NCI-H2196 treated with DMSO at 0.1 percent for 48 hours (cell line): ENCODE results near the gene GOLGA6L7.
"Not testable (repeated sequence)": the region's sequence is repeated elsewhere in the genome, so short reads cannot be mapped to it uniquely, and the experiment has no call there.

Source experiments
- DNase-seq: peaks from one replicate; lab custom pipeline; 2025; ENCODE audit not compliant: unreplicated experiment; lab: John Stamatoyannopoulos, UW

The GOLGA6L7 gene

DNA sequence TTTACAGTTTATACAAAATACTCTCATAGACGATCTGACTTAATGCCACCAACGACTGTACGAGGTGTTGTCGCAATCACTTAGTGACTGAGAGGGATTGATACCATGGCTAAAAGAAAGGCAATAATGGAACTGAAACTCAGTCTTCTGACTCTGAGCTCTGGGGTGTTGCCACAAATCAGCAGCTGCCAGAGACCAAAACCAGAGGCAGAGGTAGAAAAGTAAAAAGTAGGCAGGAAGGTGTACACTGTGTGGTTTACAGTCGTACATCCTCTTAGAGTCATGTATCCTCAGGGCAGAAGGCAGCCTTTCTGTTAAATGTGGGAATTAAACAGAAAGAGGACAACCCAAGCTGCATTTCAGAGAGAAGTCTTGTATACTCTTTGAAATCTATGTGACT, 1.2 kb downstream of the GOLGA6L7 start:
- DNase-seq: not testable (repeated sequence)

DNA sequence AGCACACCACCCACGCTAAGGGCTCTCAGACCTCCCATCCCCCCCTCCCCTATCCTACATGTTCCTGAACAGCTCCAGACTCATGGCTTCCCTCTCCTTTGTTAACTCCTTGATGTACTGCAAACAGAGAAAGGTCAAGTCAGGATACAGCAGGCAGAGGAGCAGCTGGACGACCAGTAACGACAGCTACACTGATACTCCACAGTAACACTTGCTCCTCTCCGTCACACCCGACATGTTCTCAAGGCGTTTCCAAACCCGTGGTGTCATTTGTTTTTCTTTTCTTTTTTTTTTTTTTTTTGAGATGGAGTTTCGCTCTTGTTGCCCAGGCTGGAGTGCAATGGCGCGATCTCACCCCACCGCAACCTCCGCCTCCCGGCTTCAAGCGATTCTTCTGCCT, 4.3 kb downstream of the GOLGA6L7 start:
- DNase-seq: not testable (repeated sequence)

DNA sequence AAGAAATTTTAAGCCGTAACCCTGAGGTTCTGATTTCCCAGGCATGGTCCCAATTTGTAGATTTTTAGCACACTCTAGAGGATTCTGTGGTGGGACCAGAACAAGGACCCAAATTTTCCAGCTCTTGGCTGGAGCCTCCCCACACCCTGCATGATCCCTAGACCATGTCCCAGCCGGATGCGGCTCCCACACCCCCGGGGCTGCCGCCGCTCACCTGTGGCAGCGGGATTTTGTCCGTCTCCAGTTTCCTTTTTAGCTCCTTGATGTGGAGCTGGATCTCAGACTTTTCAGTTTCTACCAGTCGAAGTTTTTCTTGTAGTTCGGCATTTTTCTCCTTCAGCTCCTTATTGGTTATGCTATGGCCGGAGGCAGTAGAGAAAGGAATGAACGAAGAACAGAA, 4.9 kb downstream of the GOLGA6L7 start:
- DNase-seq: not testable (repeated sequence)

DNA sequence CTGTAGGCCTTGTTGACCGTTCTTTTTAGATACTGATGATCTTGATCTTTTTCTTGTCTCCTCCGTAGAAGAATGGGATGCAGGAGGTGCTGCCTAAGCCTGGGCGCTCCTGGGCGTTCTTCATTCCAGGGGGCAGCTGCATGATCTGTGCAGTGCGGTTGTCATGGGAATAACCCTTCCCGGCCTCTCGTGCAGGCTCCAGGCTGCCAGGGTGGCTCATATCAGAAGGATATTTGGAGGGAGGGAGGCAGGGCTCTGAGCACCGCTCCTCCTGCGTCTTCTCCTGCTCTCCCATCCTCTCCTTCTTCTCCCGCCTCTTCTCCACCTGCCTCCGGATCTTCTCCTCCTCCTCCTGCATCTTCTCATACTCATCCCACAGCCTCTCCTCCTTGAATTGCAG, 6.2 kb downstream of the GOLGA6L7 start:
- DNase-seq: not testable (repeated sequence)

DNA sequence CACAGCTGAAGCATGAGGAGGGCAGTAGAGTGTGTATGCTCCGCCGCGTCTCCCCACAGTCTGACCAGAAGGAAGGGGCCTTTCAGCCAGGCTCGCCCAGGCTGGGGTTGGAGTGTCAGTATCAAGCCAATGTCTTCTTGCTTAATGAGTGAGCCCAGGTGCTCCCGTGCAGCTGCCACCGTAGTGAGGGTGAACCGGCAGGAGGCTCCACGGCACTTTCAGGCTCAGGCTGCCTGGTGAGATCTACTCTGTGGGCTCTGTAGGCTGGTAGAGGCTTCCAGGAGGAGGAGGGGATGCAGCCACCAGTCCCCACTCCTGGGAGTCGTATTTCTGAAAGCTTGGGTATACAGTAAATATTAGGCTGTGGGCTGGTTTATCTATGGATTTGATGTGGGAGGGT, 8.2 kb downstream of the GOLGA6L7 start:
- not testable (repeated sequence) for DNase-seq

DNA sequence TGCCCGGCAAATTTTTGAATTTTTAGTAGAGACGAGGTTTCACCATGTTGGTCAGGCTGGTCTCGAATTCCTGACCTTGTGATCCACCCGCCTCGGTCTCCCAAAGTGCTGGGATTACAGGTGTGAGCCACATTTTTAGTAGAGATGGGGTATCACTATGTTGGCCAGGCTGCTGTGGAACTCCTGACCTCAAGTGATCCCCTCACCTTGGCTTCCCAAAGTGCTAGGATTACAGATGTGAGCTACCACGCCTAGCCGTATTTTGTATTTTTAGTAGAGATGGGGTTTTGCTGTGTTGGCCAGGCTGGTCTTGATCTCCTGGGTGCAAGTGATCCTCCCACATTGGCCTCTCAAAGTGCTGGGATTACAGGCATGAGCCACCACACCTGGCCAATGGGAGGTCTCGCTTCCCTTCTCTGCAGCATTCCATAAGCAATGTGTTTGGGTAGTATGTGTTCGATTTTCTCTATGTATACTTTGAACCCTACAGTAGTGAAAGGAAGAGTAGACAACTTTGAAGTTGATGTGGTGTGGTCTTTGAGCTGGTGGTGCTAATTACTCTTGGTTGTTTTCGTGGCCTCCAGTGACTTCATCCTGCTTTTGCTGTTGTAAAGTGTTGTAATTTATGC, 13.4 kb downstream of the GOLGA6L7 start:
- not testable (repeated sequence) for DNase-seq

DNA sequence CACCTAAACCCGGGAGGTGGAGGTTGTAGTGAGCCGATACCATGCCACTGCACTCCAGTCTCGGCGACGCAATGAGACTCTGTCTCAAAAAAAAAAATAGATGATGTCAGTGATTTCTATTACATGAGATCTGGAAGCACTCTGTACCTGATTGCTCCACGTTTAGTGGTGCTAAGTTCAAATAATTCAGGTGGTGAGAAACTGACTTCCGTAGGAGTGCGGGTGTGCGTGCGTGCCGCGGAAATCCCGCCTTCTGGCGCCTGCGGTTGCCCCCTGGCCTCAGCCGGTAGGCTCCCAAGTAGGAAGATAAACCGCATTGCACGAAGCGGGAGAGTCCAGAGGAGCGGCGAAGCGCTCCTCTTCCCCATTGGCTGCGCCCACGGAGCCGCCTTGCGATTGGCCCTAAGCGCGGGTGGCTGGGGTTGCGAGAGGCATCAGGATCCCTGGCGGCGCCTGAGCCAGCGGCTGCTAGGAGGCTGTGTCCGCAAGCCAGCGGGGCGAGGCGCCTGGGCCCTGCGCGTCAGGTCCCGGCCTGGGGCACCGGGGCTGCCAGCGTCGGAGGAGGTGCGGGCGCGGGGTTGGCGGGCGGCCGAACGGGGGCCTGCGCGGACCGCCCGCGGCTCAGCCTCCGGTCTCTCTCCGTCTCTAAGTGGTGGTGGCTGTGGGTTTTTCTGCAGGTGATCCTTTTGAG, 16.4 kb downstream of the GOLGA6L7 start:
- not testable (repeated sequence) for DNase-seq

DNA sequence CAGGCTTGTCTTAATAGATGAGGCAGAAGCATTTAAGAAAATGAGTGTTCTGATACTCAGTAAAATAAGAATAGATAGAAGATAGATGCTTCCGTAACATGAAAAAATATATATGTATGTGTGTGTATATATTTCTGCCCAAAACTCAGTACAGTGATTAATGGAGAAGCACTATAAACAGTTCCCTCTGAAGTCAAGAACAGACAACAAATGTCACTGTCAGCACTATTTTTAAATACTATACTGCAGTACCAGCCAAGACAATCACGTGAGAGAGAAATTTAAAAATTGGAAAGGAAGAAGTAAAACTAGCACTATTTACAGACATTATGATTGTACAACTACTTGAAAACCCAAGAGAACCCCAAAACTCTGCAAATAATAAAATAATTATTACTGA, 27.0 kb downstream of the GOLGA6L7 start:
- not testable (repeated sequence) for DNase-seq

DNA sequence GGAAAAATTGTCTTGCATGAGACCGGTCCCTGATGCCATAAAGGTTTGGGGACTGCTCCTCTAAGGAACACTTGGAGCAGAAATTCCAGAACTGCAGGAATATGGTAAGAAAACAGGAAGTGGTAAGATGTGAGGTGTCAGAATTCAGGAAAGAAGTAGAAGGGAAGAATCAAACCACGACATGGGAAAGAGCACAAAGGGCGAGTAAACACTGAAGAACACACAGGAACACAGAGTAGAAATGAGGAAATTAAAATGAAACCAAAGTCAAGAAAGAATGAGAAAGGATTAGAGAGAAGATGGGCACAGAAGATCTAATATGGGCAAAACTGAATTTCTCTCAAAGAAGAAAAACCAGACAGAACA, 28.5 kb downstream of the GOLGA6L7 start:
- DNase-seq: not testable (repeated sequence)

DNA sequence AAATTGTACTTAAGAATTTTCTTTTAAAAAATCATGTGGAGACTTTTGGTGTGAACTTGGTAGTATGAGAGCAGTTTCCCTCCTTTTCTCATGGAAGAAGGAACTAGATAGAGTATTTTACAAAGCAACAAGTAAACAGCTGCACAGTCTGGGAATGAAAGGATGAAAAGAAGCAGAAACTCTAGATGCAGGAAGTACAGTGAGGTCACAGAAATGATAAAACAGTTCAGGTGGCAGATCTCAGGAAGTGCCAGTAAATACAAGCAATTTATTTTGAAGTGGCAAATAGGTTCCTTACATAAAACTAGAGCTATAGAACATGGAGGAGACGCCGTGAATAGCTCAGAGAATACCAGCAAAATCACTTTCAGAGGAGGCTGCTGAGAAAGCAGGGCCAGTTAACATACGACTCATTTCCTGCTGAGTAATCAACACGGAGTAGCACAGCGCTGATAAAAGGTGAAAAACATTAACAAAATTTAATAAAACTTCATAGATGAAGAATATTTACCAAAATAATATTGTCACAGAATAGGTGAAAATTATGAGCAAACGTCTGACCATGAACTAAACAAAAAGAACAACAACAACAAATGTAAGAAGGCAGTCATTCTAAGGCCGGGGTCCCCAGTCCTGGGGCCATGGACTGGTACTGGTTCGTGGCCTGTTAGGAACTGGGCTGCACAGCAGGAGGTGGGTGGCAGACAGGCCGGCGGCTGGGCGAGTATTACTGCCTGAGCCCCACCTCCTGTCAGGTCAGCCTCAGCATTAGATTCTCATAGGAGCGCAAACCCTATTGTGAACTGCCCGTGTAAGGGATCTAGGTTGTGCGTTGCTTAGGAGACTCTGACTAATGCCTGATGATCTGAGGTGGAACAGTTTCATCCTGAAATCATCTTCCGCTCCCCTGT, 29.2 kb downstream of the GOLGA6L7 start:
- DNase-seq: not testable (repeated sequence)

DNA sequence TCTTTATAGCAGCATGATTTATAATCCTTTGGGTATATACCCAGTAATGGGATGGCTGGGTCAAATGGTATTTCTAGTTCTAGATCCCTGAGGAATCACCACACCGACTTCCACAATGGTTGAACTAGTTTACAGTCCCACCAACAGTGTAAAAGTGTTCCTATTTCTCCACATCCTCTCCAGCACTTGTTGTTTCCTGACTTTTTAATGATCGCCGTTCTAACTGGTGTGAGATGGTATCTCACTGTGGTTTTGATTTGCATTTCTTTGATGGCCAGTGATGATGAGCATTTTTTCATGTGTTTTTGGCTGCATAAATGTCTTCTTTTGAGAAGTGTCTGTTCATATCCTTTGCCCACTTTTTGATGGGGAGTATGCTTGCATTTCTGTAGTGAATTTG, 30.3 kb downstream of the GOLGA6L7 start:
- not testable (repeated sequence) for DNase-seq

DNA sequence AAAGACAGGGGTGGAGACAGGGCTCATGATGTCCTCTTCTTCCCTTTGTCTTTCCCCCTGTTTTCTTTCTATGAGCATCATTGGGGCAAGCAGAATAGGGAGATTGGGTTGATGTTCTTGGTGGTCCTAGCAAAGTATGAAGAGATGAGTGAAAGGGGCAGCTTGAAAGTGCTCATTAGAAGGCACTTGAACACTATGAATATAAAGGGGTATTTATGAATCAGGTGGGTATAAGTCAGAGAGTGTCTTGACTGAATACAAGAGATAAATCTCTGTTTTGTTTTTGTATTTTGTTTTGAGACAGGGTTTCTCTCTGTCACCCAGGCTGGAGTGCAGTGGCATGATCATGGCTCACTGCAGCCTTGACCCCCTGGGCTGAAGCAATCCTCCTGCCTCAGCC, 34.4 kb downstream of the GOLGA6L7 start:
- not testable (repeated sequence) for DNase-seq

DNA sequence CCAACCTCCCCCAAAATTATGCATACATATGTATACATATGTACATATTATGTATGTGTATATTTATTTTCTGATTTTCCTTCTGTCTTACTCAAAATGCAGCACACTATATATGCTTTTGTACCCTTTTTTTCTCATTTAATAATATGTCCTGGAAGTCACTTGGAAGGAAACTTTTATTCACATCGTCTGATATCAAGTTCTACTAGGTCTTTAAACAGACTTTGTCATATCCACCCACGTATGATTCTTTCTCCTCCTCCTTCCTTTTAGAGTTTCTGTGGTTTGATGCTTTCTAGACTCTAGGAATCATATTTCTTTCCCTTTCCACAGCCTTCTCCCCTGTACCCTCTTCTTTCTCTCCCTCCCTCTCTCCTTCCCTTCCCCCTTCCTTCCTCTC, 35.1 kb downstream of the GOLGA6L7 start:
- DNase-seq: not testable (repeated sequence)

DNA sequence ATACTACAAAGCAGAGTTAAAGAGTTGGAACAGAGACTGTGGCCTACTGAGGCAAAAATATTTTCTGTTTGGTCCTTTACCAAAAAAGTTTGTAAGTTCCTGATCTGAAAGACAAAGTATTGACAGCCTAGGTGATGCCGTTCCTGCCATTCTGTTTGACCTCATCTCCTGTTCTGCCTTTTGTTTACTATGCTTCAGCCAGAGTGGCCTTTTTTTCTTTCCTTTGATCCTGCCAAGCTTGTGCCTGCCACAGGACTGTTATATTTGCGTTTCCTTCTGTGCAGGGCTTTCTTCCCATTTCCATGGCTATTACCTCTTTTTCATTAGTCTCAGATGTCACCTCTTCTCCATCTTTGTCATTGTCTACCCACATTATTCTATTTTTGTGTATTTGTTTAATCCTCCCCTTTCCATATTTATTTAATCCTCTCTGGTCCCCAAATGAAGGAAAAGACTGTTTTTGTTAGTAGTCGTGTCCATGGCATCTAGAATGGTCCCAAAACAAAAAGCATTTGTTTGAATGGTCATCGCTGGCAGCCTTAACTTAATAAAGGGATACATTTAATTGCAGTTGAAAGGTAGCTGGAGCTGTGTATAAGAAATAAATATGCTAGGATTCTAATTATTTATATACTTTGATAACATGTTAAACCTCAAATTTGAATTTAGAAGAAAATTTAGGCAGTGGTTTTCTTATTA, 36.4 kb downstream of the GOLGA6L7 start:
- DNase-seq: not testable (repeated sequence)

DNA sequence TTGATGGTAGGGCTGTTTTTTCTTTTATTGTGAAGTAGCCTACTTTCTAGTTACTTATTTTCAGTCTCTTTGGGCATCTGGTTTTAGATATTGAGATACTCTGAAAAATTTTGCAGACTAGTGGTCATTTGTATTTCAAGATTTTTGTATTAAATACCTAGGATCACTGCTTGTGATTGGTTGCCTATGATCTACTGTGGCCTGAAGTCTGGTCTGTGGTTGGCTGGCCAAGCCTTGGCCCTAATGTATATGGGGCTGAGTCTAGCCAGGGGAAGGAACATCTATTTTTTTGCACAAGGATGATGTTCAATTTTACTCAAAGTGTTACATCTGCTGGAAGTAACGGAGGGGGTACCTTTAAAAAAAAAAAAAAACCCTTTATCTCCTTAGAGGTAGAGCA, 38.0 kb downstream of the GOLGA6L7 start:
- not testable (repeated sequence) for DNase-seq

DNA sequence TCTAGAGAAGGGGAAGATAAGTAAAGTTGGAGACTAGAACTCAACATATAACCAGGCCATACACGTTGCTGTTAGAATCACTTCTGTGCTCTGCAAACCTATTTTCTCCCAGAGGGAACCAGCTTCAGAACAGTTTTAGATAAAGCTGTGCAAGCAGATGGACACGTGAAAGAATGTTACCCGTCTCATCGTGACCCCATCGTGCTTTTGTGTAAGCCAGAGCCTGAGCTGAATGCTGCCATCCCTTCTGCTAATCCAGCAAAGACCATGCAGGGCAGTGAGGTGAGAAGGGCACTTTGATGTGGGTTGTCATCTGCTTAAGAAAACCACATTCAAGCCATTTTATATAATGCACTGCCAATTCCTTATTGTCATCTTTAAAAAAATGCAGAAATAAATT, 40.3 kb downstream of the GOLGA6L7 start:
- DNase-seq: not testable (repeated sequence)

DNA sequence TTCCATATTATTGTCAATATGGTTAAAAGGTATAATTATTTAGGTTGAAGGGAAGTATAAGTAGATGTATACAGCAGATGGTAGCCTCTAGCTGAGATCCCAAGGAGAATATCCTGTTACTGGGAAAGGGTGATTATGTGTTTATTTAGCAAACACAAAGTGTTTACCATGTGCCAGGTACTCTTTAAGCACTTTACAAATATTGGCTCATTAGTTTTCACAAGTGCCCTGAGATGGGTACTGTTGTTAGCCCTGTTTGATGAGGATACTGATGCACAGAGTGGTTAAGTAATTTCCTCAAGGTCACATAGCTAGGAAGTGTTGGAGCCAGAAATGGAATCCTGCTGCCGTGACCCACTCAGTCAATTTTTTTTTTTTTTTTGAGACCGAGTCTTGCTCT, 48.1 kb downstream of the GOLGA6L7 start:
- DNase-seq: not testable (repeated sequence)

DNA sequence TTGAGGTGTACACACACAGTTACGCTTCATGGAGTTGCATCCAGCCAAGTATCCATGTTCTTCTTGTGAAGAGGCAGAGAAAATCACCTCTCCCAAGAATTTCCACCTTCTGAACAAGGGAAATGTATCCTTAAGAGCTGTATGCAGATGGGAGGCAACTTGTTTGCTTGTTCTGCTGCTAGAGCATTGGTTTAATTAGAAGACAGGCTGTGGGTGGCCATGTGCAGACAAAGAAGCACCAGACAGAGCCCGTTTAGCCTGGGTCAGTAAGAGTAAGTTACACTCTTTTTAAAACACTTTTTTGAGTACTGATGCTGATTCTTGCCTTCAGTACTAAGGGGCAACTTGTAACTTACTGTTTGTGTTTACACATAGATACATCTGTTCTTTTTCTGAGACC, 50.2 kb downstream of the GOLGA6L7 start:
- not testable (repeated sequence) for DNase-seq

DNA sequence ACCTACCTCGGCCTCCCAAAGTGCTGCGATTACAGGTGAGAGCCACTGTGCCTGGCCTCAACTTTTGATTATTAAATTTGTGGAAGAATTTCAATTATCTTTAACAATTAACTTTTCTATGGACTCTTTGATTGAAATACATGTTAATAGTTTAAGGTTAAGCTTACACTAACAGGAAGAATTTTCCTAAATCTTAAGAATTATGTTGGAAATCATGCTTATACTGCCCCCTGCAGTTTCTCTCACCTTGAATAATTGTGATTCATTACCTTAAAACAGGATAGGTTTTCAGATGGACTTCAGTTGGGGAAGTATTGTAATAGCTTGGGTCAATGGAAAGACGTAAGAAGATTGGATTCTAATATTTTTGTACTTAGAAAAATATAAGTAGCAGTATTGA, 54.2 kb downstream of the GOLGA6L7 start:
- DNase-seq: not testable (repeated sequence)
